Astrocyte (in vitro differentiated cells and primary cell): ENCODE results near the gene GJB5. TPM values are rescaled to one million over a fixed set of nuclear protein-coding genes. Genes with fewer than 3 reads are reported as not detected.

Experiments used
- DNase-seq: peaks from one replicate; pipeline ENCODE4 v3.0.0-alpha.2; 2010; ENCODE audit warnings: low read depth
- FAIRE-seq: peaks from 2 replicates; lab custom pipeline; 2011; peaks lifted over from hg19 to GRCh38; lab: Jason Lieb, UNC
- H2AFZ ChIP-seq: 2 replicates; pipeline ENCODE4 v1.6.0; 2012; ENCODE audit warnings: low read depth, low read length, inconsistent platforms
- H3K27ac ChIP-seq: 2 replicates; pipeline ENCODE4 v1.5.1; 2011; ENCODE audit warnings: low read depth, low read length, inconsistent platforms
- H3K27me3 ChIP-seq: 2 replicates; pipeline ENCODE4 v1.6.0; 2011; ENCODE audit warnings: low read length, inconsistent platforms; ENCODE audit not compliant: insufficient read depth
- H3K36me3 ChIP-seq: 2 replicates; pipeline ENCODE4 v1.5.1; 2011; ENCODE audit warnings: low read length, inconsistent platforms; ENCODE audit not compliant: insufficient read depth
- H3K4me1 ChIP-seq: 2 replicates; pipeline ENCODE4 v1.5.1; 2011; ENCODE audit warnings: low read length, inconsistent platforms; ENCODE audit not compliant: insufficient read depth
- H3K4me2 ChIP-seq: 2 replicates; pipeline ENCODE4 v1.6.0; 2012; ENCODE audit warnings: low read length, inconsistent platforms
- H3K4me3 ChIP-seq: 2 replicates; pipeline ENCODE4 v1.5.1; 2011; ENCODE audit warnings: low read depth, mild to moderate bottlenecking, low read length, inconsistent platforms; ENCODE audit not compliant: insufficient read depth
- H3K79me2 ChIP-seq: 2 replicates; pipeline ENCODE4 v1.6.0; 2012; ENCODE audit warnings: mild to moderate bottlenecking, low read length, inconsistent platforms; ENCODE audit not compliant: insufficient read depth
- H3K9ac ChIP-seq: 2 replicates; pipeline ENCODE4 v1.6.0; 2012; ENCODE audit warnings: mild to moderate bottlenecking, low read length, inconsistent platforms
- H3K9me3 ChIP-seq: 2 replicates; pipeline ENCODE4 v1.5.1; 2012; ENCODE audit warnings: low read depth, mild to moderate bottlenecking, low read length, inconsistent platforms; ENCODE audit not compliant: insufficient read depth
- H4K20me1 ChIP-seq: 2 replicates; pipeline ENCODE4 v1.6.0; 2012; ENCODE audit warnings: low read length, inconsistent platforms; ENCODE audit not compliant: insufficient read depth
- H3K27ac Mint-ChIP-seq: one replicate; pipeline ENCODE4 v1.8.0; 2021; ENCODE audit warnings: mild to moderate bottlenecking, mixed read lengths; ENCODE audit not compliant: unreplicated experiment
- H3K27me3 Mint-ChIP-seq: one replicate; pipeline ENCODE4 v1.8.0; 2021; ENCODE audit warnings: low read depth, mixed read lengths; ENCODE audit not compliant: unreplicated experiment
- H3K36me3 Mint-ChIP-seq: one replicate; pipeline ENCODE4 v1.8.0; 2021; ENCODE audit warnings: low read depth, mixed read lengths; ENCODE audit not compliant: unreplicated experiment
- H3K4me1 Mint-ChIP-seq: one replicate; pipeline ENCODE4 v1.8.0; 2021; ENCODE audit warnings: low read depth, mixed read lengths; ENCODE audit not compliant: unreplicated experiment
- H3K4me3 Mint-ChIP-seq: one replicate; pipeline ENCODE4 v1.8.0; 2021; ENCODE audit warnings: mild to moderate bottlenecking, moderate library complexity, mixed read lengths; ENCODE audit not compliant: unreplicated experiment
- H3K9me3 Mint-ChIP-seq: one replicate; pipeline ENCODE4 v1.8.0; 2021; ENCODE audit warnings: mild to moderate bottlenecking, mixed read lengths; ENCODE audit not compliant: unreplicated experiment
- EZH2 ChIP-seq: IDR thresholded peaks from 2 replicates; pipeline ENCODE4 v1.6.1; 2012; ENCODE audit warnings: mild to moderate bottlenecking, low read length, inconsistent platforms; ENCODE audit not compliant: insufficient read depth
- total RNA-seq: library from RNA; stranded (reverse); gene quantifications from 2 replicates; pipeline ENCODE4 v1.2.1, GENCODE V29; 2021
- TF ChIP-seq, protein P1 (sequence below): IDR thresholded peaks from 2 replicates; pipeline ENCODE4 v1.5.1; 2011; ENCODE audit warnings: low read depth, mild to moderate bottlenecking, inconsistent platforms, low read length, moderate library complexity; ENCODE audit not compliant: insufficient read depth

Gene GJB5
- total RNA-seq, 1 donor from 2014 or later, result not detected

DNA sequence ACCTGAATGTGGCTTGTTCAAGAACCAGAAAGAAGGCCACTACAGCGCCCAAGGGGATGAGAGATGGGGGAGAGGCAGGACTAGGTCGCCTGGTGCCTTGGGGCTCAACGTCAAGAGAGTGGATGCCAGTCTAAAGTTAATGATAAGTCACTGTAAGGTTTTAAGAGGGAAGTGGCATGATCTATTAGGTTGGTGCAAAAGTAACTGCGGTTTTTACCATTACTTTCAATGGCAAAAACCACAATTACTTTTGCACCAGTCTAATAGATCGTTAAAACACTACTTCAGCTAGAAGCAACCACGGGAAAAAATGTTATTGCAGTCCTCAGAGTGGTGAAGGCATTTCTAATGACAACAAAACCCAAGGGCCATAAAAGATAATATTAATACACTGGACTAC is 23.5 kb downstream of the GJB5 start:
- no peaks in the 10 kb centered on the region for H3K9me3 Mint-ChIP-seq
- H3K27ac Mint-ChIP-seq, result no peak overlapping the region
- FAIRE-seq, result no peak
- Histone ChIP-seq H3K9me3 (no peaks in the 10 kb centered on the region), H3K4me3 (no peak overlapping the region), H3K4me2 (no peak overlapping the region), H3K27ac (no peak overlapping the region), H3K79me2 (no peaks in the 10 kb centered on the region), H3K27me3 (peaks cover 31% of the 10 kb centered on the region), H3K4me1 (peaks cover 10% of the 10 kb centered on the region), H3K36me3 (no peaks in the 10 kb centered on the region), H4K20me1 (no peaks in the 10 kb centered on the region), H3K9ac (no peak overlapping the region), H2AFZ (no peak overlapping the region)
- no peak for TF ChIP-seq EZH2
- TF ChIP-seq, protein P1, sequence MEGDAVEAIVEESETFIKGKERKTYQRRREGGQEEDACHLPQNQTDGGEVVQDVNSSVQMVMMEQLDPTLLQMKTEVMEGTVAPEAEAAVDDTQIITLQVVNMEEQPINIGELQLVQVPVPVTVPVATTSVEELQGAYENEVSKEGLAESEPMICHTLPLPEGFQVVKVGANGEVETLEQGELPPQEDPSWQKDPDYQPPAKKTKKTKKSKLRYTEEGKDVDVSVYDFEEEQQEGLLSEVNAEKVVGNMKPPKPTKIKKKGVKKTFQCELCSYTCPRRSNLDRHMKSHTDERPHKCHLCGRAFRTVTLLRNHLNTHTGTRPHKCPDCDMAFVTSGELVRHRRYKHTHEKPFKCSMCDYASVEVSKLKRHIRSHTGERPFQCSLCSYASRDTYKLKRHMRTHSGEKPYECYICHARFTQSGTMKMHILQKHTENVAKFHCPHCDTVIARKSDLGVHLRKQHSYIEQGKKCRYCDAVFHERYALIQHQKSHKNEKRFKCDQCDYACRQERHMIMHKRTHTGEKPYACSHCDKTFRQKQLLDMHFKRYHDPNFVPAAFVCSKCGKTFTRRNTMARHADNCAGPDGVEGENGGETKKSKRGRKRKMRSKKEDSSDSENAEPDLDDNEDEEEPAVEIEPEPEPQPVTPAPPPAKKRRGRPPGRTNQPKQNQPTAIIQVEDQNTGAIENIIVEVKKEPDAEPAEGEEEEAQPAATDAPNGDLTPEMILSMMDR, result no peak
- no peak overlapping the region for H3K4me3 Mint-ChIP-seq
- H3K27me3 Mint-ChIP-seq, result peaks cover 41% of the 10 kb centered on the region
- peaks cover 1% of the 10 kb centered on the region for H3K4me1 Mint-ChIP-seq
- no peak for DNase-seq
- H3K36me3 Mint-ChIP-seq, result no peaks in the 10 kb centered on the region

DNA sequence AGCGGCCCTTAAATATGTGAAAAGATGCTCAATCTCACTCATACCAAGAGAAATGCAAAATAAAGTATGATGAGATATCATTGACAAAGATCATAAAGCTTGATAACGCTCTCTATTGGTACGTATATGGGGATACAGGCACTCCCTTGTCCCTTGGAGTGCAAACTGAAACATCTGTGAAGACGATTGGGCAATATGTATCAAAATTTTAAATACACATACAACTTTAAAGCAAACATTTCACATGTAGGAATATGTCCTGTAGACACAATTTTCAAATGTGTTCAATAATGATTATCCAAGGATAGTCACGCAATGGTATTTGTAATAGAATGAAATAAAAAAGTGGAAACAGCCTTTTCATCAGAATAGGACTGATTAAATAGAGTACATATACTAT is 24.2 kb downstream of the GJB5 start:
- Histone ChIP-seq H3K79me2 (no peaks in the 10 kb centered on the region), H4K20me1 (no peaks in the 10 kb centered on the region), H3K4me1 (peaks cover 12% of the 10 kb centered on the region), H3K27ac (no peak overlapping the region), H3K9me3 (no peaks in the 10 kb centered on the region), H3K4me3 (no peak overlapping the region), H3K36me3 (no peaks in the 10 kb centered on the region), H3K27me3 (peaks cover 31% of the 10 kb centered on the region), H3K9ac (no peak overlapping the region), H2AFZ (no peak overlapping the region), H3K4me2 (no peak overlapping the region)
- no peak for DNase-seq
- Mint-ChIP-seq H3K27ac (no peak overlapping the region), H3K4me1 (peaks cover 3% of the 10 kb centered on the region), H3K9me3 (no peaks in the 10 kb centered on the region), H3K27me3 (peaks cover 45% of the 10 kb centered on the region), H3K36me3 (no peaks in the 10 kb centered on the region), H3K4me3 (no peak overlapping the region)
- TF ChIP-seq EZH2, result no peak
- TF ChIP-seq, protein P1, result no peak
- FAIRE-seq, result no peak

DNA sequence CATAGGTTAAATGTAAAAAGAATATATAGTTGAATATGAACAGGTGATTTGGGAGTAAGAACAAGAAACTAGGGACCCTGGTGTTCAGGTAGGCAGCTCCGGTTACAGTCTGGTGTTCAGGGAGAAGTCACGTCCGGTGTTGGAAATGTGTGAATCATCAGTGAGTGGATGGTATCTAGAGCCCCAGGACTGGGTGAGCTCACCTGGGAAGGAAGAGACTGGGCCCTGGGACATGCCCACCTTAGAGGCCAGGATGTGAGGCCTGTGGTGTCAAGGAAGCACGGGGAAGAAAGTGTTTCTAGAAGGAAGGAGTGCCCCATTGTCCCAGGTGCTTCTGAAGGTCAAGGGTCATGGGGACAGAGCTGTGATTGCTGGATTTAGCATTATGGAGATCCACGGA is 24.7 kb downstream of the GJB5 start:
- TF ChIP-seq, protein P1, result no peak
- no peak for TF ChIP-seq EZH2
- H3K4me2 ChIP-seq, result no peak overlapping the region
- H3K9me3 ChIP-seq, result no peaks in the 10 kb centered on the region
- H3K9me3 Mint-ChIP-seq, result no peaks in the 10 kb centered on the region
- H3K4me1 ChIP-seq, result peaks cover 12% of the 10 kb centered on the region
- FAIRE-seq, result no peak
- H3K9ac ChIP-seq, result no peak overlapping the region
- H3K36me3 ChIP-seq, result no peaks in the 10 kb centered on the region
- no peaks in the 10 kb centered on the region for H4K20me1 ChIP-seq
- H3K4me3 ChIP-seq, result no peak overlapping the region
- no peak overlapping the region for H3K27ac Mint-ChIP-seq
- peaks cover 49% of the 10 kb centered on the region for H3K27me3 Mint-ChIP-seq
- H3K4me1 Mint-ChIP-seq, result peaks cover 3% of the 10 kb centered on the region
- H3K79me2 ChIP-seq, result no peaks in the 10 kb centered on the region
- peaks cover 31% of the 10 kb centered on the region for H3K27me3 ChIP-seq
- no peaks in the 10 kb centered on the region for H3K36me3 Mint-ChIP-seq
- no peak overlapping the region for H3K27ac ChIP-seq
- no peak overlapping the region for H3K4me3 Mint-ChIP-seq
- H2AFZ ChIP-seq, result no peak overlapping the region
- no peak for DNase-seq
